HG03521 (cell line): ENCODE measurements around the gene GP9.

Experiments used
- ATAC-seq: cut with Tn5 transposase; IDR thresholded peaks from one replicate; pipeline ENCODE4 v1.9.1; 2021; ENCODE audit warnings: mild to moderate bottlenecking, moderate library complexity; ENCODE audit not compliant: unreplicated experiment

Gene GP9

DNA sequence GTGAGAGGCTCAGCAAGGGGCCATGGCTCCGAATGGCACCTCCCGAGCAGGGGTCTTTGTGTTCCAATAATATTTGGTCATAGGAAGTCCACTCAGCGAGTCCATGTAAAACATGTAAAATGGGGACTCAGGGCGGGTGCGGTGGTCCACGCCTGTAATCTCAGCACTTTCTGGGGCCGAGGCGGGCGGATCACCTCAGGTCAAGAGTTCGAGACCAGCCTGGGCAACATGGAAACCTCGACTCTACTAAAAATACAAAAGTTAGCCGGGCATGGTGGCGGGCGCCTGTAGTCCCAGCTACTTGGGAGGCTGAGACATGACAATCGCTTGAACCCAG, 33.1 kb upstream of the GP9 start:
- no peak for ATAC-seq

GRCh38 chr3:129028866-129029265, 31.7 kb upstream of the GP9 start:
- ATAC-seq = no peak

- ATAC-seq = no peak
Measured at GRCh38 chr3:129030611-129031010, 30.0 kb upstream of the GP9 start.

DNA sequence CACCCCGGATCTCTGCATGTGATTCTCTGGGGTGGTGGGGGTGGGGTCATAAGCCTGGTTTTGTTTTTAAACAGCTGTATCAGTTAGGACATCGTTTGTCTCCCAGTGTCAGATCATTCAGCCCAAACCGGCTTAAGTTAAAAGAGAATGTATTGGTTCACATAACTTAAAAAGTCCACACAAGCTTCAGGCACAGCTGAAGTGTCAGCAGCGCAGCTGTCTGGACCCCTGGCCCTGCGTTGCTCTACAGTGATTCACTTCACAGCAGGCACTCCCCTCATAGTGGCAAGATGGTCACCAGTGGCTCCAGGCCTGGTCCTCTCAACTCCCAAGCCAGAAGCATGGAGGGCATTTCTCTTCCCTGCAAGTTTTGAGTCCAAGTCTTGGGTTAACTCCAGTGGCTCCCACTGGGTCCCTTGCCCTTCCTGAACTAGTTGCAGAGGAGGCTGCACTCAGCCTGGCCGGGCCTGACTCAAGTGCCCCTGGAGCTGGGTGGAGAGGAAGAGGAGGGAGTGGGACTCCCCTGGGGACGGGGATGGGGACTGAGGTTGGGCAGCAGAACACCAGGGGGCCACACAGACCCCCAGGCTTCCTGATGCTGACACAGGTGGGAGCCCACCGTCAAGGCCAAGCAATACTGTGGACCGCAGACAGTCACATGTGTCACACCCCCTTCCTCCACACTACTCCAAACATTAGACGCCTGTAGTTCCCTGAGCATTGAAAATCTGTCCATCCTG, 28.9 kb upstream of the GP9 start:
- ATAC-seq = no peak

DNA sequence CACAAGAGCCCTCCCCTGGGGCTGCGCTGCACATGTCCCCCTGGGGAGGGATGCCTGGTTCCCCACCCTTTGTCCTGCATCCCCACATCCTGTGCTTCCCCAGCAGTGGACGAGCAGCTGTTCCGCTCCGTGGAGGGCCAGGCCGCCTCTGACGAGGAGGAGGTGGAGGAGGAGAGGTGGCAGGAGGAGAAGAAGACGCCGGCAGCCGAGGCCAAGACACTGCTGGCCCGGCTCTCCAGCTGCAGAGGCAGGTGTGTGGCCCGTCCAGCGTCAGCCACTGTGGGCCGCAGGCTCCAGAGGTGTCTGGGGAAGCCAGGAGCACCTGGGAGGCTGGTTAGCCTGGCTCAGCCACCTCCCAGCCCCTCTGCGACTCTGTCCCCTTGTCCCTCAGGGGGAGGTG, 27.9 kb upstream of the GP9 start:
- no peak for ATAC-seq

- no peak for ATAC-seq
Measured at GRCh38 chr3:129033151-129033550, 27.4 kb upstream of the GP9 start.

- ATAC-seq = no peak
Measured at GRCh38 chr3:129033633-129034321, 26.8 kb upstream of the GP9 start.

DNA sequence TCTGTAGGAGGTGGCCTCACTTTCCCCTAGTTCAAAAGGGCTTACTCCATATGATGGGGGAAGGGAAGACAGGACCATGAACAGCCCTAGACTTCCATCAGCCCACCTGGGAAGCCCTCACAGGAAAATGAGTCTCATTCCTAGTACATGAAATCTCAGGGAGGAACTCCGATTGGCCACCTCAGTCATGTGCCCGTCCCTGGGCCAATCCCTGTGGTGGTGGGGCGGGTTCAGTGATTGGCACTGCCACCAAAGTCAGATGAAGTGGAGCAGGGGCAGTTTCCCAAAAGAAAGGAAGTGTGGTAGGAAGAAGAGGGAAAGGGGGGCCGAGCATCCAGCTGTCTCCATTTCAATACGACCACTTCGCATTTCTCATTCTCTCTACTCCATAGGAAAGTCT, 25.9 kb upstream of the GP9 start:
- no peak for ATAC-seq

DNA sequence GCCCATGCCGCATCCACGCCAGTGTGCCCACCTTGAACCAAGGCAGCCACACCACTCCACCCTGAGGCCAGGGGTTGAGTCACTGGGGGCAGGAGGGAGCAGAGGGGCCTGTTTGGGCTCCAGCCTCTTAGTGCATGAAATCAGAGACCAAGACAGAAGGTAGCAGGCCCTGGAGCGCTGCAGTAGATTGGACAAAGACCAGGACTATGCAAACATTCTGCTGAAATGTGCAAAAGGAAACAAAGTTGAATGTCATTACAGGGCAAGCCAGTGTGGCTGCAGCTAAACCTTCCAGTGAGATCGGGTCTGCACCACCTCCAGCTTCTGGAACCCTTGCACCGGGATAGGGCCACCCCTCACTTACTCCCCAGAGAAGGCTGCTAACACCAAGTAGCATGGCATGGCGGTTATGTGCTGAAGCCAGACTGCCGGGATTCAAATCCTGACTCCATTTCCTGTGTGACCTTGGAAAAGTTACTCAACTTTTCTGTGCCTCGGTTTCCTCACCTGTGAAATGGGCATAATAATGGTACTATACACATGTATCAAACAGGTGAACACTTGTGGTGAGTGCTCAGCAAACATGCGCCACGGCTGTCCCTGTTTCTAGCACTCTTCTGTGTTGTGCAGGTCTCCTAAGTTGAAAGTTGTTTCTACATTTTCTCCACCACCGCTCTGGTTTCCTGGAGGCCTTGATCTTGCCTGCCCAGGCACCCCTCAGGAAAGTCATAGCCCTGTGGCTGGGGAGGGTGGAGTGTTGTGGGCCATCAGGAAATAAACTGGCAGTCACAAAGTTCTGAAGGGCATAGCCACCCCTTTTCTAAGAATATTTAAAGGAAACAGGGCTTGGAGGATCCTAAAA, 25.0 kb upstream of the GP9 start:
- ATAC-seq = no peak

DNA sequence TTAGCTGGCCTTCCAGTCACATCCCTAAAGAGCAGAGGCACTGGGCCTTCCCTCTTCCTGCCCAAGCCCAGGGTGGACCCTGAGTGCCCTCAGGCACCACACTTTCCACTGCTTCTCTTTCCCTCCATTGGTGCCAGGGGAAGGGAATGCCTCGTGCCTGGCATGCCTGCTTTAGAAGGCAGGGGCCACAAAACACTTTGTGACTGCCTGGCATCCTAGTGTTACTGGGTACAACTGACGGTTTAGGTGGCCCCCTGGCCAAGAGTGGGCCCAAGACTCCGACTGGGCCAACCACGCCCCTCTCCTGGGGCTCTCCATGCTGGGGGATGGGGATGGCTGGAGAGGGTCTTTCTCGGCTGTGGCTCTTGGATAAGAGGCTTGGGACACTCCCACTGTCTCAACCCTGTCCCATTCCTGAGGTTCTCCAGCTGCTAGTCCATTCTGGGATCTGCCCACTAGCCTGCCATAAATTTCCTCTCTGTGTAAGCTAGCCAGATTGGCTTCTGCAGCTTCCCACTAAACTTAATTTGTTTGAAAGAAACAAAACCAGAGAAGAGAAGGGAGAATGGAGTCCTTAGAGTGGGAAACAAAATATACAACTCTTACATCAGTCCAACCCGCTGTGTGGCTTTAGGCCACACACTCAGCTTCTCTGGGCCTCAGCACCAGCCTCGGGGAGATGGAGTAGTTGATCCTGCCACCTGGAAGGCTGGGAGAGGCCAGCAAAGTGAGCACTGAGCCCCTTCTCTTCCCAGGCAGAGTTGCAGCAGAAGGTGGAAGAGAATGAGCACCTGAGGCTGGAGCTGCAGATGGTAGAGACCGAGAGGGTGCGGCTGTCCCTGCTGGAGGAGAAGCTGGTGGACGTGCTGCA, 24.1 kb upstream of the GP9 start:
- no peak for ATAC-seq

DNA sequence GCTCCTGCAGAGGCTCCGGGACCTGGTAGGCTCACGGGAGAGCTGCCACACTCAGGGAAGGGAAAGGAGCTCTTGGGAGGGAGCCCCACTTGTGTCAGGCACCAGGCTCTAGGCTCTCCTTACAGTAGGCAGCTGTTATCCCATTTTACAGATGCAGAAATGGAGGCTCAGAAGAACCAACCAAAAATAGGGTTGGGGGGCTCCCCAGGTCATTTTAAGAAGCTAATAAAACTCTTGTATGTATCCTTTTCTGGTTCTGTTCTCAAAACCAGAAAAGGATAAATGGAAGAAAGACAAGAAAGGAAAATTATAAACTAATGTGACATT, 23.5 kb upstream of the GP9 start:
- no peak for ATAC-seq

DNA sequence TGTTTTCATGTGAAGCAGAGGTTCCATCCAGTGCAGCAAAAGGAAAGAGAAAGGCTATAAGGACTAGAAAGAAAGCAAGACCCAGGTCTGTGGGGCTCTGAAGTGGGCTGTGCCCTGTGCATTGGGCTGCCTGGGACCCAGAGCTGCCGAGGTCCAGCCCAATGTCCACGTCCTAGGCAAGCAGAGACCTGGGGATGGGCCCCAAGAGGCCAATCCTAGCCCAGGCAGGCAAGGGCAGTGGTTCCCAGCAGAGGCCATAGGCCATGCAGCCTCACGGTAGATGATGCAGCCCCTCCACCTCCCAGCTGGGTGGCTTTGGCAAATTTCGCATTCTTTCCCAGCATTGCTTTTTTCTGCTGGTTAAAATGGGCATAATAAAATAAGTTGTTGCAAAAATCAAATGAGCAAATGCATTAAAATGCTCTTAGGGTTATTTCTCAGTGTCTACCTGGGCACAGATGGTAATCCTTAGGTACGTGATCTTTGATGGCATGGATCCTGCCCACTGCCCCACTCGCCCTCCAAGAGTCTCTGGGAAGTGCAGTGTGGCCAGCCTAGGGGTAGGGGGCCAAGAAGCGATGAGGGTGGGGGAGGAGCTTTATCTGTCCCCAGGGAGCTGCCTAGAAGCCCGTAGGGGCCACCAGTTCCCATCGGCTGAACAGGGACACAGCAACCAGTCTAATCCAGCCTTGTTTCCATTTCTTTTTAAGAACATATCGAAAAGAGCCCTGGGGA, 22.3 kb upstream of the GP9 start:
- no peak for ATAC-seq

DNA sequence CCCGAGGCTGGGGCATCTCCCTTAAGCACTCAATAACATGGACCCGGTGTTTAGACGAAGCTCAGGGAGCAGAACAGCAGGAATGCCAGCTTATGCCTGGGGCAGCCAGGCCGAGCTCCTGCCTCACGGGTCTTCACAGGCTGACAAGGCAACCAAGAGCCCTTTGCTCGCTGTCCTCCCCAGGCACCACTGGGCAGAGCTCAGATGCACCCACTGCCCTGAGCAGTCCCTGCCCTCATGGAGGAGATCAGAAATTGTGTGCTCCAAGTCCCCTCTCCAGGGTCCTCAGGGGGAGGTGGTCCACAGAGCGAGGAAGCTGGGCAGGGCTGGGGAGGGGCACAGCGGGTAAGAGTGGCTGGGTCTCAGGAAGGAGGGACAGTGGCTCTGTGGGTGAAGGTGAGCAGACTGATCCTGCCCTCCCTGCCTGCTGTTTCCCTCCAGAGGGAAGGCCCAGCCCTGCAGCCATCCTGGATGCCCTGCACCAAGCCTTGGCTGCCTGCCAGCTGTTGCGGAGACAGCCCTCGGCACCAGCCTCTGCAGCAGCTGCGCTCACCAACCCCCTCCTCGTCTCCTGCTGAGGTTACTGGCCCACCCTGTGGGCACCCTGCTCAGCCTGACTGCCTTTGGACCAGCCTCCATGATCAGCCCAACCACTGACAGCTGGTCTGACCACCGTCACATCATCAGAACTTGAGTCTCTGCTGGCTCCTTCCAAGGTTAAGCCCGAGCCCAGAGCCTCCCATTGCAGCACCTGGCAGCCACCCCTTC, 21.1 kb upstream of the GP9 start:
- ATAC-seq = no peak

GRCh38 chr3:129040039-129040336, 20.6 kb upstream of the GP9 start:
- no peak for ATAC-seq

DNA sequence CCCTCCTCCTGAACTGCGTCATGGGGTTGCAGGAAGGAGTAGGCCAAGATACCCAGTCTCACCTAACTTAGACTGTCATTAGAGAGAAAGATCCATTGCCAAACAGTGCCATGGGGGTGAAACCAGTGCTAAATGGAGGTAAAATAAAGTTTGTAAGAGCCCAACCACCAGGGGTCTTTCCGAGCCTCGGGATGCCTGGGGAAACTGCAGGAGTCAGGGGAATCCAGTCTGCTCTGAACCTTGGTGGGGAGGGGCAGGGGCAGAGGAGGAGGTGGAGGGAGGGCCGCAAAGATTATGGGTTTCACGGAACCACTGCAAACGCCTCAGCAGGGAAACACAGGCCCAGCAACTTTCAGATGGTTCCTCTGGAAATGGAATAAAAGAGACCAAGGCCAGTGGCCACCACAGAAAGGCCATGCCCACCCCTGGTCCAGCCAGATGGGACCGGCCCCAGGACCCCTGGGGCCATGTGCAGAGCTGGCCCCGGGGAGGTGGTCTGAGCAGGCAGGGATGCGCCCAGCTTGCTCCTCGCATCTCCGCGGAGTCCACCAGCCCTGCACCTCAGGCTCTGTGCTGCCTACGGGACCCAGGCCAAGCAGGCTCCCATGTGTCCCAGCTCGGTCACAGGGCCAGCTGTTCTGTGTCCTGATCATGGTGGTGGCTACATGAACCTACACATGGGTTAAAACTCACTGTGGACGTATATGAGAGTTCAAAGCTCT, 19.8 kb upstream of the GP9 start:
- no peak for ATAC-seq

GRCh38 chr3:129045675-129046036, 14.9 kb upstream of the GP9 start:
- ATAC-seq = no peak

- ATAC-seq = no peak
Measured at GRCh38 chr3:129046037-129046731, 14.4 kb upstream of the GP9 start.

- no peak for ATAC-seq
Measured at GRCh38 chr3:129046732-129047552, 13.6 kb upstream of the GP9 start.
